Upper lobe of left lung (tissue), 4 donors: Measurements from ENCODE around the gene IRS1.

Experiments used
- POLR2AphosphoS5 ChIP-seq, 2 donors: sonication (generic); formaldehyde crosslinking; IDR thresholded peaks; one replicate each; pipeline ENCODE4 v1.5.1; 2017; ENCODE audit warnings: antibody characterized with exemption in 2 of 2
- TF ChIP-seq, protein P1 (sequence below), 6 experiments: fragments of 450-650 bp in 4 of 6; fragments of 200-600 bp in 2 of 6; sonication (generic) in 2 of 6; IDR thresholded peaks; one replicate each; pipeline ENCODE4 v1.5.1; 2016 to 2019; ENCODE audit warnings: antibody characterized with exemption in 6 of 6

DNA sequence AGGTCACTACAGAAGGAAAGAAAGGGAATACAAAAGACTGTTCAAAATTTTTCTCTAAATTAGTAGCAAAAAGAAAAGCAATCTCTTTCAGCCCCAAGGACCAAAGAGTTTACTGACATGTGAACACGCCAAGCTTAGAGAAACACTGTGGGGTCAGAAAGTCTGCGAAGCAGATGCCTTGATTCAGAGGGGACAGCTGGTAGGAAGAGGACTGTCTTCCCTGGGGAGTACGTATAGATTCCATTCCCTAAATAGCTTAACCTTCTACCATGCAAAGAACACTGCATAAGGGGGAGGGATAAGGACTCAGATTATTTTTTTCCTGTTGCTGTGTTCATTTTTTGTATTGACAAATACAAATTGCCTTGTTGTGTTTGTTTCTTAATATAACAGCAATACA is 96.1 kb downstream of the IRS1 start:
- TF ChIP-seq, protein P1, sequence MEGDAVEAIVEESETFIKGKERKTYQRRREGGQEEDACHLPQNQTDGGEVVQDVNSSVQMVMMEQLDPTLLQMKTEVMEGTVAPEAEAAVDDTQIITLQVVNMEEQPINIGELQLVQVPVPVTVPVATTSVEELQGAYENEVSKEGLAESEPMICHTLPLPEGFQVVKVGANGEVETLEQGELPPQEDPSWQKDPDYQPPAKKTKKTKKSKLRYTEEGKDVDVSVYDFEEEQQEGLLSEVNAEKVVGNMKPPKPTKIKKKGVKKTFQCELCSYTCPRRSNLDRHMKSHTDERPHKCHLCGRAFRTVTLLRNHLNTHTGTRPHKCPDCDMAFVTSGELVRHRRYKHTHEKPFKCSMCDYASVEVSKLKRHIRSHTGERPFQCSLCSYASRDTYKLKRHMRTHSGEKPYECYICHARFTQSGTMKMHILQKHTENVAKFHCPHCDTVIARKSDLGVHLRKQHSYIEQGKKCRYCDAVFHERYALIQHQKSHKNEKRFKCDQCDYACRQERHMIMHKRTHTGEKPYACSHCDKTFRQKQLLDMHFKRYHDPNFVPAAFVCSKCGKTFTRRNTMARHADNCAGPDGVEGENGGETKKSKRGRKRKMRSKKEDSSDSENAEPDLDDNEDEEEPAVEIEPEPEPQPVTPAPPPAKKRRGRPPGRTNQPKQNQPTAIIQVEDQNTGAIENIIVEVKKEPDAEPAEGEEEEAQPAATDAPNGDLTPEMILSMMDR (IDR thresholded peaks at IDR 0.05), result no peak
- TF ChIP-seq POLR2AphosphoS5 (IDR thresholded peaks at IDR 0.05), result no peak
